ENCODE measurements around the gene FANK1.

- TF ChIP-seq EZH2 (IDR thresholded peaks at IDR 0.05; ENCODE audit: borderline replicate concordance) (no peak), CTCF (IDR thresholded peaks at IDR 0.05; ENCODE audit: poor library complexity) (no peak)
Observed at GRCh38 chr10:126043389-126043788, 147.0 kb downstream of the FANK1 start.
